GM13977 (cell line): ENCODE measurements around the gene PEX26.
"Not testable (repeated sequence)": the region's sequence is repeated elsewhere in the genome, so short reads cannot be mapped to it uniquely, and the experiment has no call there.

ENCODE experiments used
- DNase-seq: peaks from one replicate; pipeline ENCODE4 v3.0.0; 2012; ENCODE audit warnings: low spot score
- in situ Hi-C: fragments of 300-500 bp; cut with MboI; formaldehyde crosslinking; loops from one replicate; pipeline ENCODE4 v1.12.0; 2022; ENCODE audit warnings: low sequenced_read_pairs, low pct_unique_long_range_greater_than_20kb, mixed read lengths, inconsistent platforms; ENCODE audit not compliant: unreplicated experiment
- TF ChIP-seq, protein P1 (sequence below): IDR thresholded peaks from 2 replicates; pipeline ENCODE4 v1.5.1; 2012; ENCODE audit warnings: mild to moderate bottlenecking, control low read depth; ENCODE audit not compliant: insufficient read depth; ENCODE audit errors: extremely low read depth, missing control alignments

PEX26 gene

DNA sequence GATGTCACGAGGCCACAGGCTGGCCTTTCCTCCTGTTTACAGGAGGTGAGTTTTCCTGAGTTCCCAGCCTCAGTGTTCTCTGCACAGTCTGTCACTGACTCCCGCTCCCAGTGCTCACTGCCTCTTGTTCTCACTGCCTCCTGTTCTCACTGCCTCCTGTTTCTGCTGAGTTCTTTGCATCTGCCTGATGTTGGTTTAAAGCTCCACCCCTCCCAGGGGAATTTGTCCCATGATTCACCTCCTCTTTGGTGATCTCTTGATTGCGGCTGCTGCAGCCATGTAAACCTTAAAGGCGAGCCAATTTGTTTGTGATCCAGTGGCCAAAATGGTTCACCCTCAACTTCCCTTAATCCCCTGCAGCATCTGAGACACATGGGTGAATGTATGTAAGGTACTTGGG is 26.8 kb downstream of the PEX26 start:
- DNase-seq: no peak
- in situ Hi-C loops: no loop called here
- TF ChIP-seq, protein P1, sequence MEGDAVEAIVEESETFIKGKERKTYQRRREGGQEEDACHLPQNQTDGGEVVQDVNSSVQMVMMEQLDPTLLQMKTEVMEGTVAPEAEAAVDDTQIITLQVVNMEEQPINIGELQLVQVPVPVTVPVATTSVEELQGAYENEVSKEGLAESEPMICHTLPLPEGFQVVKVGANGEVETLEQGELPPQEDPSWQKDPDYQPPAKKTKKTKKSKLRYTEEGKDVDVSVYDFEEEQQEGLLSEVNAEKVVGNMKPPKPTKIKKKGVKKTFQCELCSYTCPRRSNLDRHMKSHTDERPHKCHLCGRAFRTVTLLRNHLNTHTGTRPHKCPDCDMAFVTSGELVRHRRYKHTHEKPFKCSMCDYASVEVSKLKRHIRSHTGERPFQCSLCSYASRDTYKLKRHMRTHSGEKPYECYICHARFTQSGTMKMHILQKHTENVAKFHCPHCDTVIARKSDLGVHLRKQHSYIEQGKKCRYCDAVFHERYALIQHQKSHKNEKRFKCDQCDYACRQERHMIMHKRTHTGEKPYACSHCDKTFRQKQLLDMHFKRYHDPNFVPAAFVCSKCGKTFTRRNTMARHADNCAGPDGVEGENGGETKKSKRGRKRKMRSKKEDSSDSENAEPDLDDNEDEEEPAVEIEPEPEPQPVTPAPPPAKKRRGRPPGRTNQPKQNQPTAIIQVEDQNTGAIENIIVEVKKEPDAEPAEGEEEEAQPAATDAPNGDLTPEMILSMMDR: no peak

DNA sequence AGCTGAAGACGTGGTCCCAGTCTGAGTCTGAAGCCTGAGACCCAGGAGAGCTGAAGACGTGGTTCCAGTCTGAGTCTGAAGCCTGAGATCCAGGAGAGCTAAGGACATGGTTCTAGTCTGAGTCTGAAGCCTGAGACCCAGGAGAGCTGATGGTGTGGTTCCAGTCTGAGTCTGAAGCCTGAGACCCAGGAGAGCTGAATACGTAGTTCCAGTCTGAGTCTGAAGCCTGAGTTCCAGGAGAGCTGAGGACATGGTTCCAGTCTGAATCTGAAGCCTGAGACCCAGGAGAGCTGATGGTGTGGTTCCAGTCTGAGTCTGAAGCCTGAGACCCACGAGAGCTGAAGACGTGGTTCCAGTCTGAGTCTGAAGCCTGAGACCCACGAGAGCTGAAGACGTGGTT is 28.2 kb downstream of the PEX26 start:
- in situ Hi-C loops, DNase-seq: not testable (repeated sequence)

DNA sequence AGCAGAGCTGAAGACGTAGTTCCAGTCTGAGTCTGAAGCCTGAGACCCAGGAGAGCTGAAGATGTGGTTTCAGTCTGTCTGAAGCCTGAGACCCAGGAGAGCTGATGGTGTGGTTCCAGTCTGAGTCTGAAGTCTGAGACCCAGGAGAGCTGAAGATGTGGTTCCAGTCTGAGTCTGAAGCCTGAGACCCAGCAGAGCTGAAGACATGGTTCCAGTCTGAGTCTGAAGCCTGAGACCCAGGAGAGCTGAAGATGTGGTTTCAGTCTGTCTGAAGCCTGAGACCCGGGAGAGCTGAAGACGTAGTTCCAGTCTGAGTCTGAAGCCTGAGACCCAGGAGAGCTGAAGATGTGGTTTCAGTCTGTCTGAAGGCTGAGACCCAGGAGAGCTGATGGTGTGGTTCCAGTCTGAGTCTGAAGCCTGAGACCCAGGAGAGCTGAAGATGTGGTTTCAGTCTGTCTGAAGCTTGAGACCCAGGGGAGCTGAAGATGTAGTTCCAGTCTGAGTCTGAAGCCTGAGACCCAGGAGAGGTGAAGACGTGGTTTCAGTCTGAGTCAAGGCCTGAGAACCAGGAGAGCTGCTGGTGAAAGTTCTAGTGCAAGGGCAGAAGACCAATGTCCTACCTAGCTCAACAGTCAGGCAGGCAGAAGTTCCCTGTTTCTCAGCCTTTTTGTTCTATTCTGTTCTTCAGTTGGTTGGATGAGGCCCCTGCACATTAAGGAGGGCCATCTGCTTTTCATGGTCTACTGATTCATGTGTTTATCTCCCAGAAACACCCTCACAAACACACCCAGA is 29.0 kb downstream of the PEX26 start:
- DNase-seq: peak; percentile 72
- in situ Hi-C loops: not testable (repeated sequence)

DNA sequence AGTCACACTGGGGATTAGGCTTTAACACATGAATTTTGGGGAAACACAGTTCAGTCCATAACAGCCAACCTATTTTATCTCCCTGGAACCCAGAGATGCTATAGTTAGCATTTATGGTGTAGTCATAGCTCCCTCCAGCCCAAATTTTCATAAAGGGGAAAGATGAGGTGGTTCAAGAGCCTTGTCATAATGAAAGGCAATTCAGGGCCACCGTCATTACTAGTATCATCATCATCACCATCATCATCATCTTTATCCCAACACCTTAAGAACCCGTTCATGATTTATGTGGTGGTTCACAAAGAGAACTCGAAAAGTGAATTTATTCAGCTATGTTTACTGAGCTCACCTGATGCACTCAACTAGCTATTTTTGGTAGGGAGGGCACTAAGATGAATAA is 30.4 kb downstream of the PEX26 start:
- no peak for DNase-seq
- in situ Hi-C loops: no loop called here
- TF ChIP-seq, protein P1: no peak

DNA sequence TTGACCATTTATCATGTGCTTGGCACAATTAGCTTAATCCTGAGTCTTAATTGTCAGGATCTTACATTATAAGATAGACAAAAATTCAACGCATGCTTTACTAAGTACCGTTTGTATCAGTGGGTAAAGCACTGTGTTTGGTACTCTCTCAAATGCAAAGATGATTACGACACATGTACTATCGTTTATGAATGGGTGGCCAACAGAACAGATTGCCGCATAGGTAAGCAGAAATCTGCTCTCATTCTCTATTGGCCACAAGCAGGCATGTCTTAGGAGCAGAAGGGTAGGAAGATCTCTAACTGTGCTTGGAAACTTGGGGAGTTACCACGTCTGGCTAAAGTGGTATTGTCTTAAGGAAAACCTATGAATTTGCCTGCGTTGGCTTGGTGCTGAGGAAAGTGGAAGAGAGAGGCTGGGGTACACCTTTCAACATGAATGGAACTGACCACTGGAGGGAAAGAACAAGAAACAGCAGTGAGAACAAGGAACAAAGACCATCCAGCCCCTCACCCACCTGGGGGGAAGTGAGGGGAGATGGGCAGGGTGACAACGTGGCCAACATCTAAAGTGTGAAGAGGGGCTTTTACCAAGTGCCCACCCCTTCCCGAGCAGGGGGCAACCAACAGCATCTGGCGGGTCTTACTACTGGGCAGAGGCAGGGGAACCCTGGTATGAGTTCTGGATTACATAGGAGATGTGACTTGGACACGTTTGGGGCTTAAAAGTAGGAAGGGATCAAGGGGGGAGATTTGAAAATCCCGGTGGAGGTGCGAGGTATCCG is 31.8 kb downstream of the PEX26 start:
- no peak for DNase-seq
- in situ Hi-C loops: no loop called here
- TF ChIP-seq, protein P1: no peak

DNA sequence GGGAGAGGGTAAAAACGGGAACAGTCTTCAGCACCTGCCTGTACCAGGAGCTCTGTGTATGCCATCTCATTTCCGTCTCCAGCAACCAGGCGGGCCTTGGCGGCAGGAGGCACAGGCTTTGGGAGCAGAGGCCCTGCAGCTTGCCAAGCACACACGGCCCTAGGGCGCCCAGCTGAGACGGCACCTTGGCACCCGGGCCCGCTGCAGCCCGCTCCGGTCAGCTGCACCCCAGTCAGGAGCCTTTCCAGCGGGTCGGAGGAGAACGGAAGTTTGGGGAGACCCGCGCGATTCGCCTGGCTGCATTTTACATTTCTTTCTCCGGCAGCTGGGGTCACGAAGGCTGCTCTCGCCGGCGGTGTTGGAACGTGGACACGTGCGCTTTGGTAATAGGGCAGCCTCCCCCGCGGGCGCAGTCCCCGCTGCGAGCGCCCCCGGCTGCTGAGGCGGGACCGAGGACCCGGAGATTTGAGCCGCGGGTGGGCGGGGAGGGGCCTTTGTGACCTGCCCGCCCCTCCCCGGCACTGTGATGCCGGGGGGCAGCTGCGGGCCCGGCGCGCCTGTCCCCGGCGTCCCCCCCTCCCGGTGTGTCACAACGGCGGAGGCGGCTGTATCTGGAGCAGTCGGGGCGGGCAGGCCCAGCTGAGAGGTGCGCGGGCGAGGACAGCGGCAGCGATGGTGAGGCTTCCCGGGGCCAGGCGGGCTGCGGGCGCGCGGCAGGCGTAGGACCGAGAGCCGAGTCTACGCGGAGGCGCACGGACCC is 32.6 kb downstream of the PEX26 start, which contains the start of gene TUBA8:
Gene TUBA8 (plus strand): TSS at position 616 of the 760 bp plus-strand sequence. CDS start 57 bp downstream, at position 673.
- peak; percentile 65 for DNase-seq

More for the DNA sequence above, 32.6 kb downstream of the PEX26 start, which contains the start of gene TUBA8:
- TF ChIP-seq, protein P1: peak; percentile 25
- in situ Hi-C loops: no loop called here
